T1000 (cell line): ENCODE results near the gene CKB.
"Not testable (repeated sequence)": the region's sequence is repeated elsewhere in the genome, so short reads cannot be mapped to it uniquely, and the experiment has no call there.

Experiments used
- DNase-seq: peaks from one replicate; lab custom pipeline; 2025; ENCODE audit warnings: mixed read lengths; lab: John Stamatoyannopoulos, UW

The CKB gene

GRCh38 chr14:103526247-103526913 lies 3.8 kb upstream of the CKB start:
- DNase-seq, result no peak

DNA sequence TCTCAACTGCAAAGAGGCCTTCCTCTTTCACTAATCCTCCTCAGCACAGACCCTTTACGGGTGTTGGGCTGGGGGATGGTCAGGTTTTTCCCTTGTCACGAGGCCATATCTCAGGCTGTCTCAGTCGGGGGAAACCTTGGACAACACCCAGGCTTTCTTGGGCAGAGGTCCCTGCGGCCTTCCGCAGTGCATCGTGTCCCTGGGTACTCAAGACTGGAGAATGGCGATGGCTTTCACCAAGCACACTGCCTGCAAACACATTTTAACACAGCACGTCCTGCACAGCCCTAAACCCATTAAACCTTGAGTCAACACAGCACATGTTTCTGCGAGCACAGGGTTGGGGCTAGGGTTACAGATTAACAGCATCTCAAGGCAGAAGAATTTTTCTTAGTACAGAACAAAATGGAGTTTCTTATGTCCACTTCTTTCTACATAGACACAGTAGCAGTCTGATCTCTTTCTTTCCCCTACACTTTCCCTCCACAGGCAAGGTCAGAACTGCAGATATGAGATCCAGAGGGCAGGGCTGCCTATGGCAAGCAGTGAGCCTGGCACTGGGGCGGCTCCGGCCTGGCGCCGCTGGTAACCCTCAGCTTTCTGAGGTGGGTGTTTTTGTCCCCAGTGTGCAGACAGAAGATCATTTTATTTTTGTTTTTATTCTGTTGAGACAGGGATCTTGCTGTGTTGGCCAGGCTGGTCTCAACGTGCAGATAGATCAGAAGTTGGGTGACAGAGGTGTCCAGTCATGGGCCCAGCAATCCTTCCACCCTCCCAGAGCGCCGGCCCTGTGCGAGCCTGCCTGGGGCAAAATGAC lies 3.0 kb upstream of the CKB start:
- not testable (repeated sequence) for DNase-seq

DNA sequence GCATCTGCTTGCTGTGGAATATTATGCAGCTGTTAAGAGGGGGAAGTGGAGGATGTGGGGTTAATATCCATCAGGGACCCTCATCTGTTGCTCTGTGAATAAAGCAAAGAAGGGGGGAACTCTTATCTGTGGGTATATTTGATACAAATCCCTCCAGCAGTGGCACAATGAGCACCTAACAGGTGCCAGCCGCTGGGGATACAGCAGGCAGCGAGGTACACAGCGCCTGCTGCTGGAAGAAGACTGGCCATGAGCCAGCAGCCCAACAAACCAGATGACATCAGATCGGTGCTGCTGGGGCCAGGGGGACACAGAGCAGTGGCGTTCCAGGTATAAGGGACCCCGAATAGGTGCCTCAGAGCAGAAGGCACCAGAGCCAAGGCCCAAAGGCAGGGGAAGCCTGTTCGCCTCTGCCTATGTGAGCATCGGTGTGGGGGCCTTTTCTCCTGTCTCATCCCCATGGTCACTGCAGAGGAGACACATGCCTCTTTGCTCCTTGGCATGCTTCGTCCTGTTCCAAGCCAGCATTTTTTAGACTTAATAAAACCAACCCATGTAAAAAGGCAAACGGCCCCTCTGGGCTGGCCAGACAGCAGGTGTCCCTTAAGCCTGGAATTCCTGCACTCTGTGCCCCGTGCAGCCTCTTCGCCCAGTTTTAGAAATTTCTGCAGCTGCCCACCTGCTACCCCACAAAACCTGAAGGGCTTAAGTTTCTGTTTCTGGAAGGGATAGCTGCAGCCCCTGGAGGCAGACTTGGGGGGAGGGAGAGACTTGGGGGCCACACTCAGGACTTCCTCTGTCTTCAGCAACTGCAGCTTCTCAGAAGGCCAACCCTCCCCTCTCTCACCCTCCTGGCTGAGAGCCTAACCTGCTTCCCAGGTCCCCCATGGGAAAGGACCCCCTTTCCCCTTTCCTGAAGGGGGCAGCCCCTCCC lies 1.6 kb upstream of the CKB start:
- no peak for DNase-seq

DNA sequence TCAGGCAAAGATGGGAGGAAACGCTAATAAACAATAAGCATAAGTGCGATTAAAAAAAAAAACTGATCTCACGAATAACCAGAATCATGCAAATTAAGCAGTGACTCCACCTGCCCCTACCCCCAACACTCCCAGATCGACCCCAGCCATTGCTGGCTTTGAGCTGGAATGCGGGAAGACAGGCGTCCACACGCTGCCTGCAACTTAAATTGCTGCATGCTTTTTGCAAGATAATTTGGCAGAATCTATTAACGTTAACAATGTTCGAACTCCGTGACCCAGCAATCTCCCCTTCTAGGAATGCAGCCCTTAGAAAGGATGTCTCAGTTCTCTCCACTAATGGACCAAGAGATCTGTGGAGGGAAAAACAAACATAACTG lies 935 bp upstream of the CKB start:
- DNase-seq, result no peak

GRCh38 chr14:103521951-103522563 lies 573 bp downstream of the CKB start:
- DNase-seq, result no peak

DNA sequence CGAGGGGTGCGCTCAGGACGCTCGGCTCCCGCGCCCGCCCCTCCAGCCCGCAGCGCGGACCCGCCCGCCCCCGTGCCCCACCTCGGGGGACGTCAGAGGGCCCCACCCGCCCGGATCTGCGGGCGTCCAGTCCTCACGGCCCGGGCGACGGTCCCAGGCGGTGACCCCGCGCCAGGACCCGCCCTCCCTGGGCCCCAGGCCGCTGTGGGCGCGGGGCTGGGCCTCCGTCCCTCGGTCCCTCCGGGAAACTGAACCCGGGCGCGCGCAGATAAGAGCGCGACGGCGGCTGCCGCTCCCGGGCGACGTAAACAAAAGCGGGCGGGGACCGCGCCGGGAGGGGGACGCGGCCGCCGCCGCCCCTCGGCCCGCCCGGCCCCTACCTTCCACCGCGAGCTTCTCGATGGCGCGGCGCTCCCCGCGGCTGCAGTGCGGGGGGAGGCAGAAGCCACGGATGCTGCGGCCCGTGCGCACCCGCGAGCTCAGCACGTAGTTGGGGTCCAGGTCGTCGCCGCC lies 1.1 kb downstream of the CKB start:
- no peak for DNase-seq

- peak; percentile 67 for DNase-seq
These were observed 1.8 kb downstream of the CKB start for GRCh38 chr14:103520657-103521437.

- DNase-seq, result no peak
These were observed 2.4 kb downstream of the CKB start for GRCh38 chr14:103520269-103520656.

- no peak for DNase-seq
These were observed 2.8 kb downstream of the CKB start for GRCh38 chr14:103519837-103520212.

DNA sequence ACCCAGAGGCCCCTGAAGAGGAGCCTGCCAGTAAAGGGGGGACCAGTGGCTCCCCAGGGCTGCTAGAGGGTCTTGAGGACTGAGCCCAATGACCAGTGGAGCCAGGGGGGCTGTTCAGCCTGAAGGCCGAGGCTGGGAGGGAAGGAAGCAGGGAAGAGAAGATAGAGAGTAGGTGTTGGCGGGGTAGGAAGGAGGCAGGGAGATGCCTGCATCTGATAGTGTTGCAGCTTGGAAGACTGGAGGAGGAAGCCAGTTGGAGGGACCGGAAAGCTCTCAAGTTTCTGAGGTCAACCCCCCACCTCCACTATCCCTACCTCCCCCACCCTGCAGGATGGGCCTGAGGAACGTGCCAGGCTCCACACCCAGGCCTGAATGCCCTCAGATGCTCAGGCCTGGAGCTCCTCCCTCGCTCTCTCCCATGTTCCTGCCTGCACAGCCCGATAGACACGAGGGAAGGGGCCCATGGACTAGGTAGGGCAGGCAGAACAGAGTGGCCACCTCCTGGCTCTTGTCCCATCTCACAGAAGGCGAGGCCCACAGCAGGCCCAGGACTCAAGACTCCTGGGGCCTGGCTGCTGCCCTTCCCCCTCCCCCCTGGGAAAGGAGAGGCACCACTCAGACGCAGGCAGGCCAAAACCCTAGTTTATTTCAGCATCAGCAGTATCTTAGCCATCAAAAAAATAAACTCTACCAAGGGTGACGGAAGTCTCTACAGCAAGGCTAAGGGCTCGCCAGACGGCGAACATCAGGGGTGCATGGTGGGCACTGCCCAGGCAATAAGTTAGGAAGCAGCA lies 3.4 kb downstream of the CKB start:
- DNase-seq, result no peak

DNA sequence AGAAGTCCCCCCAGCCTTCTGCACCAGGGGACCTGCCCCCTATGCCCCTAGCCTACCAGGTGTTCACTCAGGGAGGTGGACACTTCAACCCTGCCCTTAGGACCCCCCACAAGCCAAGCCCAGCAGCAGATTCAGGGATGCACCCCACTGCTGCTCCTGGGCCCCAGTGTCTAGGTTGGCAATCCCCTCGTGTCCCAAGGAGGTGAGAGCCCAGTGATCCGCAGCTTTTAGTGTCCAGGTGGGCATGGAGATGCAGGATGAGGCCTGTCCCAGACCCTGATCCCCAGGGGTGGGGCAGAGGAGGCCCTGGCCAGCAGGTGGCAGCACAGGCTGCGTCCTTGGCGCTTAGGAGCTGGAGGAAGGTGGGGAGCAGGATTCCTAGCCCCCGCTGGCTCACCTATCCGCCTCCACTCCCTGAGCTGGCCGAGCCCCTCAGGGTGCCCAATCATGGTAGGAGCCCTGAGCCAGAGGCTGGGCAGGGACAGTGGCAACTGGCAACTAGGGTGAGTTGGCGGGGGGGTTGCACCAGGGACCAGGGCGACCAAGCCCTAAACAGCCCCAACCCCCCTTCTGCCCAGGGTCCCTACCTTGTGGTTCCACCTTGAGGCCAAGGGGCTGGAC lies 4.1 kb downstream of the CKB start:
- DNase-seq, result peak; percentile 19

DNA sequence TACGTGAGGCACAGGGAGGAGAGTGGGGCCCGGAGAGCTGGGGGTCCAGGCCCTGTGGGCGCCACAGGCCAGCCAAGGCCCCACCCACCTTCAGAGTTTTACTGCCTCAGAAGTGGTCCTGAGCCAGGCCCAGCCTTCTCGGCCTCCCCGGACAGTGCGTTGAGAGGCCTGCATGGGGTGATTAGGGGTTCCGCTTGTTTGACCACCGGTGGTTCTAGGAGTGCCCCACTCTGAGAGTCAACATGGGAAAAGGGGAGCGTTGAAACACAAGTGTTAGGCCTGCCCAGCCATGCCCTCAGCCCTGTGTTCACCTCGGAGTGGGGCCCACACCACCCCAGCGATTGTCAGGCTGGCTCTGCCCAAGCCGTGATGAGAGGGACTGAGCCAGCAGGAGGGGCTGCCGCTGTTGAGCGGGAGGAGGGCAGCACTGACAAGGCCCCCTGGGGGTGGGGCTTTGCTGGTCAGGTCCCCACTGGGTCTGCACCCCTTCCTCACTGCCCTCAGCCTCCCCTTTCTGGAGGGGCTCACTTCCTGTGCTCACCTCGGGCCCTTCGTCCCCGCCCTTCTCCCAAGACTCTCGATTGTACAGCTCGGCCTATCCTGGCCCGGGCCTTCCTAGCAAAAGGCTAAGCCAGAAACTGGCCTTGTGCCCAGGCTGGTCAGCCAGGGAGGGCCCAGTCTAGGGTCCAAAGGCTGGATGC lies 4.8 kb downstream of the CKB start:
- no peak for DNase-seq

GRCh38 chr14:103517174-103517566 lies 5.5 kb downstream of the CKB start:
- DNase-seq, result no peak

DNA sequence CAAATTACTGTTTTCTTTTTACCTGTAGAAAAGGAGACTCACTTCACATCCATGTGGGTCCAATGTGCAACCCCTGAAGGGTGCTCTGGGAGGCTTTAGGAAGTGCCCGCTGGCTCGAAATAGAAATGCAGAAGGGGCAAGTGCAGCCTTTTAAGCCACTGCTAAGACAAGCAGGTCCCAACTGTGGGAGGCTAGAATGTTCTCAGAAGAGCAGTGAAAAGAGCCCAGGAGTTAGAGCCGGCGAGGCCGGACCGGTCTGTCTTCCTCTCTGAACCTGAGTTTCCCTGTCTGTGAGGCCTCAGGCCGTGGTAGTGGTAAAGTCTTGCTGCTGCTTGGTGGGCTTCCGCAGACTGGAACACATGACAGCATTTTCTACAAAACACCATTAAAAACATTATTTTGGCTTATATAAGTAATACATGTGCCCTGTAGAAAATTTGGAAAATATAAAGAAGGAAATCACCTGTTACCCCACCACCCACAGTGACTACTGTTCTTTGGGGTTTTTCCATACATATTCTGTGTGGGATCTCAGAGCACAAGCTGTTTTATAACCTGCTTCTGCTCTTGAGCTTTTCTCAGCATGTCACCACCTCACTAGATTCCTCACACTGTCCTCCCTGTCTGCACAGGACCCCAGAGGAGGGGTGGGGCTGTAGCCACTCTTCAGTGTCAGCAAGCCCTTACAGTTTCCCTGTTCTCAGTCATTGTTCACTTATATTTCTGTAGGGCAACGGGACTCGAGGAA lies 6.0 kb downstream of the CKB start:
- DNase-seq, result no peak

DNA sequence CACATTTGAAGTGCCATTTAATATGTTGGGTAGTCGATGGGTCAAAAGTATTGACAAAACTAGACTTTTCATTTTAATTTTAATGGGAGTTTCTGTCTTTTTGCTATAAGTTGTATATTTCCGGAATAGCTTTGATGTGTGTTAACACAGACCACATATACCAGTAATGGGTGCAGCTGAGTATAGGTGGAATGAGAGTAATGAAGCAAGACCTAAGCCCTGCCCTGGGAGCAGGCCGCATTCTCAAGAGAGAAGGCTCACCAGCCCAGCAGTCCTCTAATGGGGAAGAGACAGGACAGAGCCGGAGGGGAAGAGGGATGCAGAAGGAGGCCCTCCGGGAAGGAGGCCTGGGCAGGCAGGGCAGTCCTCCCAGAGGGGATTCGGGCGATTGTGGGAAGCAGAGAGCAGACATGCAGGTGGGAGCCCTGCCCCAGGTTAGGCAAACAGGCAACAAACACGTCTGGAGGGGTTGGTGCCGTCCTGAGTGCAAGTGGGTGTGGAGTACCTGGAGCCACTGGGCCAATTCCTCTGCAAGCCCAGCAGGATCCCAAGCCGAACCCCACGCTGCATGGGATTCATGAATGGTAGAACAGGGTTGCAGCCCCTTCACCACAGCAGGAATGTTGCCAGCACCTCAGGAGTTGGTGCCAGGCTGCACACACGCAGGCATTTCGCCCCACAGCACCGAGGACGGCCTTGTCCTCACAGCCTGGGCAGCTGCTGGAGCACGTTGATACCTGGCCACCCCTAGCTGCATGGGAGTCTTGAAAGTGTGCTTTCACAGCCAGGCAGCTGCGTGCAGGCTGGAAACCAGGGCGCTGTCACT lies 7.8 kb downstream of the CKB start:
- DNase-seq, result no peak

GRCh38 chr14:103512701-103513611 lies 9.7 kb downstream of the CKB start:
- DNase-seq, result no peak
